GM21526 (cell line): ENCODE data around the gene DRC3.
"Not testable (repeated sequence)": the region's sequence is repeated elsewhere in the genome, so short reads cannot be mapped to it uniquely, and the experiment has no call there.

Experiments used
- ATAC-seq: cut with Tn5 transposase; IDR thresholded peaks from one replicate; pipeline ENCODE4 v1.9.1; 2021; ENCODE audit warnings: moderate library complexity; ENCODE audit not compliant: unreplicated experiment, low FRiP score

Gene DRC3

DNA sequence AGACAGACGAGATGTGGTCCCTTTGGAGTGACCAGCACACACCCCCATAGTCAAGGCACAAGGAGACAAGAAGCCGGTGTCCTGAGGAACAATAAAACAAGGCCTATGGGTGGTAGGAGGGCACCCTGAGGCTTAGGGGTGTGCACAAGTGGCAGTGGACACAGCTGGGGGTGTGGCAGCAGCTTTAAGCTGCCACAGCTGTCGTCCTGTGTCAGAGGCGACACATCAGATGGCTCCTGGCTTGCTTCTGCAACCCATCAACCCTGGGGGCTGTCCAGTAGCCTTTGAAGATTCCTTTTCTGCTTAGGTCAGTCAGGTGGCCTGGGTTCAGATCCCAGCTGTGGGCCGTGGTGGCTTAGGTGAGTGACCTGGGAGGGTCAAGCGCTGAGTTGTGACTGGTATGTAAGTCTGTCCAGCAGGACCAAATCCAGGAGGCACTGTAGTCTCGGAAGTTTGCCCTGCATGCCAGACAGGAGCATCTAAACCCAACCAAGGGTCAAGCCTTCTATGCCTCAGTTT lies 15.8 kb downstream of the DRC3 start:
- ATAC-seq, result no peak

DNA sequence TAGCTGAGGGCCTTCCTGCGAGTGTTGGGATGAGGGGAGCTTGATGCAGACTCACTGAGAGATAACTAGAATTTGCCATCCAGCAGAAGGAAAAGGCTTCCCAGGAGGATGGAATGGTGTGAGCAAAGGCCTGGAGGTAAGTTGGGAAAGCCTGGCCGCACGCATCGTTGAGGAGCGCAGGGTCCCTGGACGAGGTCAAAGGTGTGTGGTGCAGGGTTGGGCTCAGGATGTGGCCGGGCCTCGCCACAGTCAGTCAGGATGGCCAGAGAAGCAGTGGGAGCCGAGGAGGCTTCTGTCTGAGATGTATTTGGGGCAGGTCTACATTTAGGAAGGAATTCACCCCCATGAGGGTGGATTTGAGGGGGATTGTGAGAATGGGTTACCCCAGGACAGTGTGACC lies 16.4 kb downstream of the DRC3 start:
- no peak for ATAC-seq

DNA sequence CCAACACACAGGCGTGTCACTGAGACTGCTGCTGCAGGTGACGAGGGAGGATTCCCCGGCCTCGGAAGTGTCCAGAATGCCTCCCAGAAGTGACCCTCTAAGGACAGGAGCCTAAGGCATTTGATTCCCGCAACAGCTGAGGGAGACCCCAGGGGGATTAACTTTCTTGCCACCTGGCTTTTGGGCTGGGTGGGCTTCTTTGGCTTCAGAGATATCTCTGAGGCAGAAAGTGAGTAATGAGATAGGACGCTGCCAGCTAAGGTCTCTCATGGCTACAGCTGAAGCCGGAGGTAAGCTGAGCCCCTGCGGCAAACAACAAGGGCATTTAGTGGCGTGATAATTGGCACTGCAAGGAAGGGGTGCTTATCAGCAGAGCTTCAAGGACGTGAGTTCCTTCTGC lies 17.0 kb downstream of the DRC3 start:
- ATAC-seq, result no peak

DNA sequence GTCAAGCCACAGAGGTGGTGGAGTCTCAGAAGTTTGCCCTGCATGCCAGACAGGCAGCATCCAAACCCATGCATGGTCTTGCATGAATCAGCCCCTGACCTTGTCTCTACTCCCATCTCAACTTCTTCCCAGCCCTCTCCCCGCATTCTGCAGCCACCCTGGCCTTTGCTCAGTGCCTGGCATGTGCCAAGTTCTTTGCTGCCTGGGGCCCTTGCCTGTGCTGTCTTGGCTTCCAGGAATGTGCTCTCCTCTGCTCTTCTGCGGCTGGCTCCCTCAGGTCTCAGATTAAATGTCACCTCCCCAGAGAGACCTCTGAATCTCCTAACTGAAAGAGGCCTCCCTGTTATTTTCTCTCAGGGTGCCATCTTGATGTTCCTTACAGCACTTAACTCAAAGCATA lies 17.6 kb downstream of the DRC3 start:
- ATAC-seq, result no peak

DNA sequence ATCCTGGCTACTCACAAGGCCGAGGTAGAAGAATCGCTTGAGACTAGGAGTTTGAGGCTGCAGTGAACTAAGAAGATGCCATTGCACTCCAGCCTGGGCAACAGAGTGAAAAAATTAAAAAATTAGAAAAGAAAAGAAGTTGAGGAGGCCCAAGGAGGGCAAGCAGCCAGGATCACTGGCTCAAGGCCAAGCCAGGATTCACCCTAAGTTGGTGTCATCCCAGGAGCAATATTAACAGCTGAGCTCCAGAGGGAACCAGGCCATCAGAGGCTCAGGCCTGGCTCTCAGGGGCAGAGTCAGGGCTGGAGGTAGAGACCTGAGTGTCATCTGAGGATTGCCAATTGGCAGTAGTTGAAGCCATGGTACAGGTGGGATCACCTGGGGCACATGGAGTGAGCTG lies 20.7 kb downstream of the DRC3 start:
- ATAC-seq, result no peak

DNA sequence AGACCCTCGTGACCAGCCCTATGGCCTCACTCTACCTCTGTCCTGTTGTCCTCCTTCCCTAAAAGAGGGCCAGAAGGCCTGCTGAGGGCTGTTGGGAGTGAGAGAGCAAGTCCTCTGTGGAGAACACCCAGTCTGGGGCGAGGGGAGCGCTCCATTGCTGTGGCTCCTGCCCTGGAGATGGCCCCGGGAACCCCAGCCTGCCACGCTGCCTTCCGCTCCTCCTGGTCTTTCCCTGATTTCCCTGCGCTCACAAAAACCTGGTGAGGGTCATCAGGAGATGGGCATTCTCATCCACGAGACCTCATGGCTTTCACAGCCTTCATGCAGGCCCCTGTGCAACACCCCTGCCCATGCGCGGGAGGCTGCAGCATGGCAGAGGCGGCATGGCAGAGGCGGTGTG lies 21.2 kb downstream of the DRC3 start:
- no peak for ATAC-seq

DNA sequence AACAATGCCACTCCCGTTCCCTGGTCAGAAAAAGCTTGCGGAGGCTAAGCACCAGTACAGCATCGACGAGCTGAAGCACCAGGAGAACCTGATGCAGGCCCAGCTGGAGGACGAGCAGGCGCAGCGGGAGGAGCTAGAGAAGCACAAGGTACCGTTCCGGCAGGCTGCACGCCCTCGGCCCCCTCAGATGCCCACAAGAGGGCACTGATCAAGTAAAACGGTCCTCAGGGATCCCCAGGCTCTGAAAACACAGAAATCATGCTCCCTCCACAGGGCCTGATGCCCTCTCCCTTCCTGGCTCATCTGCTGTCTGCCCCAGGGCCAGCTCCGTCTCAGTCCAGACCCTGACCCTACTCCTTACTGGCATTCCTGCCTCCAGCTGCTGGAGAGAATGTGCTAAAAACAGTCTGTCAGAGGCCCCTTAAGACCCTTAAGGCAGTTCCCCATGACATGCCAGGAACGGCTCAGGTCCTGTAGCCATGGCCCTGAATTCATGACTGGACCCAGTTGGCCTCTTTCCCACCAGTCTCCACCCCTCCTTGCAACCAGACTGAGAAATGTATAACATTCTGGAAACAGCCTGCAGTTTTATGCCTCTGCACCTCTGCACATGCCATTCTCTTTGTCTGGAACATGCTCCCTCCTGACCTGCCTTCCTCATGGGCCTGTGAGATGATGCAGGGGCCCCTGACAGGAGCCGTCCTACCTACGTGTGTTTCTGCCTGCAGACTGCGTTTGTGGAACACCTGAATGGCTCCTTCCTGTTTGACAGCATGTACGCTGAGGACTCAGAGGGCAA lies 21.8 kb downstream of the DRC3 start:
- no peak for ATAC-seq

DNA sequence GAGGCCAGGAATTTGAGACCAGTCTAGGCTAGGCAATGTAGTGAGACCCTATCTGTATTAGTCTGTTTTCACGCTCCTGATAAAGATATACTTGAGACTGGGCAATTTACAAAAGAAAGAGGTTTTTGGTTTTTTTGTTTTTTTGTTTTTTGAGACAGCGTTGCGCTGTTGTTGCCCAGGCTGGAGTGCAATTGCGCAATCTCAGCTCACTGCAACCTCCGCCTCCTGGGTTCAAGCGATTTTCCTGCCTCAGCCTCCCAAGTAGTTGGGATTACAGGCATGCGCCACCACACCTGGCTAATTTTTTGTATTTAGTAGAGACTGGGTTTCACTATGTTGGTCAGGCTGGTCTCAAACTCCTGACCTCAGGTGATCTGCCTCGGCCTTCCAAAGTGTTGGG lies 23.2 kb downstream of the DRC3 start:
- ATAC-seq, result not testable (repeated sequence)

DNA sequence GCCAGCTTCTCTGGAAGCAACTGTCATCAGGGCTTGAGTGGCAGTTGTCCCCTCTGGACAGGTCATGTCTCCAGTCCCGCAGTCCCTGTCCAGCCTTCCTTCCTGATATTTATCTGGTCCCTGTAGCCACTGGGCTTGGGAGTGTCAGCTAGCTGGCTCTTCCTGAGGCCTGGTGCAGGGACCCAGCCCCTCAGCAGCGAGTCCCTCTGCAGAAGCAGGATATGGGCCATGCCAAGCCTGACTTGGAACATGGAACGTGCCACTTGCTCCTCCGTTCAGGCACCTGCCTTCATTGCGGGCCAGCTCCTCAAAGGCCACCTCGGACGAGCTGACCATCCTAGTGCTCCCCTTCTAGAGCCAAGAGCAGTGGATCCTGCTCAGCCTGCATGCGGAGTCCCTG lies 26.3 kb downstream of the DRC3 start:
- no peak for ATAC-seq

DNA sequence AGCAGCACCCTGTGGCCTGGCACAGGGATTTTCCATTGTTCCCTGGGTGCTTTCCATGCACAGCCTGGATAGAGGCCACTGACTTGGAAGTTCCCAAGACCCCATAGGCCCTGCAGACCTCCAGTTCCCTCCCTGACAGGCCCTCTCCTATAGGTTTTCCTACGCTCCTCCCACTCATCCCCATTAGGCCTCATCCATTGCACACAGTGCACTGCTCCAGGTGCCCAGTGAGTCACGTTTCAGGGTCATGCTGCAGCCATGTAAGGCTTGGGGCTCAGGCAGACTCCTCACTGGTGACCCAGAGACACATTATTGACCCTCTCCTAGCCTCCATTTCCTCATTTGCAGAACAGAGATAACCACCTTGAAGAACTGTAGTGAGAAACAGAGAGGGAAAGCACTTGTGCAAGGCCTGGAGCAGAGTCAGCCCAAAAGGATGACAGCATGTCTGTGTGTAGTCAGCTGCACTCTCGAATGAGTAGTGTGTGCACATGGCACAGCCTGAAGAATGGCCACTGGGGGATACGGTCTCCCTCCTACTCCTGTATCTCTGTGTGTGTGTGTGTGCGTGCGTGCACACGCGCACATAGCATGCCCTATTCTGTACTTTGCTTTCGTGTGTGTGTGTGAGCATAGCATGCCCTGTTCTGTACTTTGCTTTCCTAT lies 26.8 kb downstream of the DRC3 start:
- no peak for ATAC-seq

DNA sequence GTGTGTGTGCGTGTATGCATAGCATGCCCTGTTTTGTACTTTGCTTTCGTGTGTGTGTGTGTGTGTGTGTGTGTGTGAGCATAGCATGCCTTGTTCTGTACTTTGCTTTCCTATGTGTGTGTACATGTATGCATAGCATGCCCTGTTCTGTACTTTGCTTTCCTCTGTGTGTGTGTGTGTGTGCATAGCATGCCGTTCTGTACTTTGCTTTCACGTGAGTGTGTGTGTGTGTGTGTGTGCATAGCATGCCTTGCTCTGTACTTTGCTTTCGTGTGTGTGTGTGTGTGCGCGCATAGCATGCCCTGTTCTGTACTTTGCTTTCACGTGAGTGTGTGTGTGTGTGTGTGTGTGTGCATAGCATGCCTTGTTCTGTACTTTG lies 27.4 kb downstream of the DRC3 start:
- ATAC-seq, result no peak

DNA sequence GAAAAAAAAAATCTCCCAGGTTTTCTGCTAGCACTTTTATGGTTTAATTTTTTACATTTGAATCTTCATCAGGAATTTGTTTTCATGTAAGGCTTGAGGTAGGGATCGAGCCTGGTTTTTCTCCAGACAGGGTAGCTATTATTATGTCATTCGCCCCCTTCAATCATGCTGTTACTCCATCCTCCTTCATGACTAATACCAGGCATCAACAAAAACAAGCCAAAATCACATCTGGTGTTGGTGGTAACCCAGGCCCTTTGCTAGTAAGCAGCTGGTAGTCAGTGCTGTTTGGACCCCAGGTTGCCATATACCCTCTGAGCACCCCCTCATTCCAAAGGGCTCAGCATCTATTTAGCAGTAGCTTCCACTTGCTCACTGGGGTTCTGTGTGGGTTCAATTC lies 29.5 kb downstream of the DRC3 start:
- no peak for ATAC-seq

DNA sequence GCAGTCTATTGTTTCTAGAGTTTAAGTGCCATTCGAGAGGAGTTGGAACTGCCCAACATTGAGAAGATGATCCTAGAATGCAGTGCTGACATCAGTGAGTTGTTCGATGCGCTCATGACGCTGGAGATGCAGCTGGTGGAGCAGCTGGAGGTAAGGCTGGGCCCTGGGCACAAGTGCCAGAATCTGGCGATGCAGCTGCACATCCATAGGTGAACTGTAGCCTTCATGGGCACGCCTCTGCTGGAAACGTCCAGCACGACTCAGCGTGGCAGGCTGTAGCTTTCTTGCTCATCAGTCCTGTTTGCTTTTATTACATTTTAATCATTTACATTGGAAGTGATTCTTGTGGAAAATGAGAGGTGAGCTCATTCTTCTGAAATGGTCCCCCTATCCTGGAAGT lies 31.7 kb downstream of the DRC3 start:
- no peak for ATAC-seq

DNA sequence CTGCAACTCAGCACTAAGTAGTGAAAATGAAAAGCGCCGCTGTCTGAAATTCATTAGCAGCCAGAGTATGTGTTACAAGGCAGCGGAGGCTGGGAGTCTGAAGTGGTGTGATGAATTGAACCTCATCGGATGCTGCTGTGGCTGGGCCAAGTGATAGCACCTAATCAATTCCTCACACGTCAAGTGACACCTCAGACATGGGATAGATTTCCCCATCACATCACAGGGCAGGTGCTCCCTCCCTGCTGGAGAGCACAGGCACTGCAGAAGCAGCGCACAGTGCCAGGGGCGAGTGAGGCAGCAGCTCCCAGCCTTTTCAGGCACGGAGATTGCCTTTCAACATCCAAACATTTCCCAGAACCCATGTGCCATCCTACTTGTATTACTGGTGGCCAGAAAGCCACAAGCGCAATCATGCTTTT lies 32.2 kb downstream of the DRC3 start:
- no peak for ATAC-seq

DNA sequence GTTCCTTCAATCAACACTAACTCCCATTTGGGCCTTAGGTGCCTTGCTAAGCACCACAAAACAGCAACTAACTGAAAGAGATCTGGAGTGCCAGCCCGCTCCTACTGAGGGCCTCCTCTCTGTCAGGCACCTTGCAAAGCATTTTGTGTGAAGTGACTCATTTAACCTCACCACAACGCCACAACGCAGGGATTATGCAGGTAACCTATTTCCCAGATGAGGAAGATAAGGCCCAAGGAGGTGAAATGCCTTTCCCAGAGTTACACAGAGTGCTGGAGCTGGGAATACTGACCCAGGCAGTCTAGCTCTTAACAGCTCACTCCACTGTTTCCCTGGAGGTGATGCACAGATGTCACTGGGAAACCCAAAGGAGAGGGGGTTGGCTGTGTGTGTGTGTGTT lies 32.8 kb downstream of the DRC3 start:
- no peak for ATAC-seq

DNA sequence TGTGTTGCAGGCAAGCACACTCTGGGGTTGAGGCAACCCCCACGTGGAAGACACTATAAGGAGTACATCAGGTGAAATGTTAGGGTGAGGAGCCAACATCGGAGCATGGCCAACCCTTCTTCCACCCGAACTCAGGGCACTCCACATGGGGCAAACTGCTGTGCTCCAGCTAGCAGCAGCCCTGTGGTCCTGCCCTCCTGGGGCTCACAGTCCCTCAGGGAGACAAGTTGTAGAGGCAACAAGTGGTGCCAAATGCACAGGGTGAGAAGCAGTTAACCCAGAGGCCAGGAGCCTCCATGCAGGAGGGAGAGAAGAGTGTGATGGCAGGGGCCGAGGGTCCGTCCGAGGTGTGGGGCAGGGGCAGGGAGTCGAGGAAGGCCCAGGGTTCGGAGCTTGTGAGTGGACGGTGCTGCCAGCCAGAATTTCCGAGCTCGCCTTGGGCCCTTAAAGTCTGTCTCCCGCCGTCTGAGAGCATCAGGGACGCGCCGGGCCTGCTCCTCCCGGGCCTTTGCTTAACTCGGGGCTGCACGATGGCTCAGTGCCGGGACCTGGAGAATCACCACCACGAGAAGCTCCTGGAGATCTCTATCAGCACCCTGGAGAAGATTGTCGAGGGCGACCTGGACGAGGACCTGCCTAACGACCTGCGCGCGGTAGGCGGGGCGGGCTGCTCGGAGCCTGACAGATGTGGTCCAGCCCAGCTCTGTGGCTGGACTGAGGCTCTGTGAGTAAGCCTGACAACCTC lies 34.0 kb downstream of the DRC3 start:
- ATAC-seq, result no peak

DNA sequence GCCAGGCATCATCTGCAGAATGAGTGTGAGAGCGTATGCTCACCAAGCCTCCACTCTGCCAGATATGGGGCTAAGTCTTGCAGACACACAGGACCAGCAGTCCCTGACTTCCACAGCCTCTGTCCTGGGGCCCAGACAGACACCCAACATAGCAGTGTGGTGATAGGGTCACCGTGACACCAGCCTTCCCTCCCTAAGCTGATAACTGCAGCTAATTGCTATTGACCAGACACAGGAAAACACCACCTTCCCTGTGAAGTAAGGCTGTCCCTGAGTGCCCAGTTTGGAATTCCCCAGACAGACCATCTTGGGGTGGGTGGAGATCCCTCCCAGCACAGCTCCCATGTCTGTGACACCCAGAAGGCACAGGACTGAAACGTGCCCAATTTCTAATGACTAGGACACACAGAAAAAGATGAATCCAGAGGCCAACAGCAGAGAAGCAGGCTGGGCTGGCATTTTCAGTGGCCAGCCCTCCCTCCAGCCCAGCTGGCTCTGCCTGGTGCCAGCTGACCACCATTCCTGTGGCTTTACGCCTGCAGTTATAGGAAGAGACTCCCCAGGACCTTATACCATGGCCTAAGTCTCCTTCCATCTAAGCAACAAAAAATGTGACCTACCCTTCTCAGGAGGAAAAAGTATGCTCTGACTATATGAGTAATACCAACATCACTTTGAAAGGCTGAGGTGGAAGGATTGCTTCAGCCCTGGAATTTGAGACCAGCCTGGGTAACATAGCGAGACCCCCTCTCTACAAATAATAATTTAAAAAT lies 36.0 kb downstream of the DRC3 start:
- no peak for ATAC-seq

DNA sequence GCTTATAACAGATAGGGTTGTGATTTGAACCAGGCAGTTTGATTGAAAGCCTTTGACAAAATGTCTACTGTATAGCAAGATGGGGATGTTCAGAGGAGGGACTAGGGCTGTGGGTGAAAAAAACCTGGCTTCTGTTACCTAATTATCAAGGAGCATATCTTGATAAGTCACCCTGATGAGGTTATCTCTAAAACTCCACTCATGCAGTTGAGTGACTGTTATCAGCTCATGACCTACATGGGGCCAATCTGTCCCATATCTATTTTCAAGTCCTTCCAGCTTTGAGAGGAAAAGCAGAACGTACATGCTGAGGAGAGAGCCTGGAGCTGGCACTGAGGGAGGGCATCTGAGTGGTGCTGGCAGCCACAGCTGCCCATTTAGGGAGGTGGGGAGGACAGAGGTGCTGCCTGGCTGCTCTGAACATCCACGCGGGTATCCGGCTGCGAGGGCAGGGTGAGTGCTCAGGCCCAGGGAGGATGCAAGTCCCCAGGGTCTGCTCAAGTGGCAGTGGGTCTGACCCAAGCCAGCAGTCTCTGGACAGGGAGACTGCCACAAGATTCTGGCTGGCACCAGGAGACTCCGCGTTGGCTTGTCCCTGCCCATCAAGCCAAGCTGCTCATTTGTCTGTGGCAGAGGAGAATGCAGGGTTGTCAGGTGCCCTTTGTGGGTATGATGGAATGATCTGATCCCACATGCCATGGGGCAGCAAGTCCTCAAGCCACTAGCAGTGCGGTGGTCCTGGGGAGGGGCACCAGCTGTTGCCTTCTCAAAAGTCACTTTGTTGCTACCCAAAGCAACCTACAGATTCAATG lies 37.2 kb downstream of the DRC3 start:
- no peak for ATAC-seq

DNA sequence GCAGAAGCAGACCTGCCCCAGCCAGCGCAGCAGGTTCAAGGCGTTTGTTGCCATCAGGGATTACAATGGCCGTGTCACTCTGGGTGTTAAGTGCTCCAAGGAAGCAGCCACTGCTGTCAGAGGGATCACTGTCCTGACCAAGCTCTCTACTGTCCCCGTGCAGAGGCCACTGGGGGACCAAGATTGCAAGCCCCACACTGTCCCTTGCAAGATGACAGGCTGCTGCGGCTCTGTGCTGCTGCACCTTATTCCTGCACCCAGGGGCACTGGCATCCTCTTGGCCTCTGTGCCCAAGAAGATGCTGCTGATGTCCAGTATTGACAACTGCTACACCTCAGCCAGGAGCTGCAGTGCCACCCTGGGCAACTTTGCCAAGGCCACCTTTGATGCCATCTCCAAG lies 38.6 kb downstream of the DRC3 start:
- no peak for ATAC-seq

DNA sequence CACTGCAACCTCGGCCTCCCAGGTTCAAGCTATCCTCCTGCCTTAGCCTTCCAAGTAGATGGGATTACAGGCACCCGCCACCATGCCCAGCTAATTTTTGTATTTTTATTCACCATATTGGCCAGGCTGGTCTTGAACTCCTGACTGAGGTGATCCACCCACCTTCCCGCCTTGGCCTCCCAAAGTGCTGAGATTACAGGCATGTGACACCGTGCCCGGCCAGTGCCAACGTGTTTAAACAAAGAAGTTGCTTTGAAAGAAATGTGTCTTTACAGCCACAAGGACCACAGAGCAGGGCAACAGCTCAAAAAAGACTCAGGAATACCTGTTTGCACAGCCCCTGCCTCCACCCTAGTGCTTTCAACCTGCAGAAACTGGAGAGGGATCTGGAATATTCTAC lies 41.3 kb downstream of the DRC3 start:
- no peak for ATAC-seq
